ENCODE measurements around the gene COX6A1. TPM values are rescaled to one million over a fixed set of nuclear protein-coding genes. Genes with fewer than 3 reads are reported as not detected.

Gene COX6A1
- total and polyA plus RNA-seq, 8 donors = 187 to 311 (median 215) TPM

DNA sequence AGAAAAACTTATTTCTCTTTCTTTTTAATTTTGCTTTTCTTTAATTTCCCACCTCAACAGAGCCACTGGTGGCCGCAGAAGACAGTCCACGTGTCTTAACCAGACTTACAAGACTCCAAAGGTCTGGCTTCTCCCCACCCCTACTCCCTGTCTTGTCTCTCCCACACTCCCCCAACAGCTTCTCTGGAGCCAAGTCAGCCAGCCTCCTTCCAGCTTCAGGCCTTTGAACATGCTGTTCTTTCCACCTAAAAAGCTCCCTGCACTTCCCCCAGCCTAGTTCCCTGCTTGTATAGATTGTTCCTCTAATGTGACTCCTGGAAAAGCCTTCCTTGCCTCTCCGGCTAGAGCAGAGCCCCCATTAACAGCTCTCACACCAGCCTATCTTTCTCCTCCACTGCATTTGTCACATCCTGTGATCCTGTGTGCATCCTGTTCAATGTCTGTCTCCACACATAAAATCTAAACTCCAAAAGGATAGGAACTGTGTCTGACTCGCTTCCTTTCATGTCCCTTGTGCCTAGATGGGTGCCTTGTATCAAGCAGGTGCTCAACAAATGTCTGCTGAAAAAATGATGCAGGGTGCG lies 50.2 kb downstream of the COX6A1 start:
- Histone ChIP-seq H3K4me3 (no peak overlapping the region), H3K4me1 (no peaks in the 10 kb centered on the region), H3K27ac (no peak overlapping the region), H3K9me3 (no peaks in the 10 kb centered on the region), H3K27me3 (no peaks in the 10 kb centered on the region), H3K36me3 (peaks cover 0 to 12% of the 10 kb centered on the region in 2 donors)
- DNase-seq (no peak), ATAC-seq (no peak)
- intact Hi-C loops (cut with DNase I) = no loop called here
- TF ChIP-seq, protein P1, sequence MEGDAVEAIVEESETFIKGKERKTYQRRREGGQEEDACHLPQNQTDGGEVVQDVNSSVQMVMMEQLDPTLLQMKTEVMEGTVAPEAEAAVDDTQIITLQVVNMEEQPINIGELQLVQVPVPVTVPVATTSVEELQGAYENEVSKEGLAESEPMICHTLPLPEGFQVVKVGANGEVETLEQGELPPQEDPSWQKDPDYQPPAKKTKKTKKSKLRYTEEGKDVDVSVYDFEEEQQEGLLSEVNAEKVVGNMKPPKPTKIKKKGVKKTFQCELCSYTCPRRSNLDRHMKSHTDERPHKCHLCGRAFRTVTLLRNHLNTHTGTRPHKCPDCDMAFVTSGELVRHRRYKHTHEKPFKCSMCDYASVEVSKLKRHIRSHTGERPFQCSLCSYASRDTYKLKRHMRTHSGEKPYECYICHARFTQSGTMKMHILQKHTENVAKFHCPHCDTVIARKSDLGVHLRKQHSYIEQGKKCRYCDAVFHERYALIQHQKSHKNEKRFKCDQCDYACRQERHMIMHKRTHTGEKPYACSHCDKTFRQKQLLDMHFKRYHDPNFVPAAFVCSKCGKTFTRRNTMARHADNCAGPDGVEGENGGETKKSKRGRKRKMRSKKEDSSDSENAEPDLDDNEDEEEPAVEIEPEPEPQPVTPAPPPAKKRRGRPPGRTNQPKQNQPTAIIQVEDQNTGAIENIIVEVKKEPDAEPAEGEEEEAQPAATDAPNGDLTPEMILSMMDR (IDR thresholded peaks at IDR 0.05) = no peak

- no peaks in the 10 kb centered on the region for H3K27me3 ChIP-seq
- H3K4me3 ChIP-seq = no peak overlapping the region
- intact Hi-C loops (cut with DNase I) = no loop called here
- H3K36me3 ChIP-seq = peaks cover 0 to 12% of the 10 kb centered on the region in 2 donors
- DNase-seq (no peak), ATAC-seq (no peak)
- TF ChIP-seq, protein P1 (IDR thresholded peaks at IDR 0.05) = no peak
- no peaks in the 10 kb centered on the region for H3K4me1 ChIP-seq
- no peak overlapping the region for H3K27ac ChIP-seq
- no peaks in the 10 kb centered on the region for H3K9me3 ChIP-seq
Measured at GRCh38 chr12:120489018-120489417, 51.1 kb downstream of the COX6A1 start.

GRCh38 chr12:120490325-120490724 lies 52.4 kb downstream of the COX6A1 start:
- intact Hi-C loops (cut with DNase I) = no loop called here
- H3K27ac ChIP-seq = no peak overlapping the region
- no peaks in the 10 kb centered on the region for H3K27me3 ChIP-seq
- no peaks in the 10 kb centered on the region for H3K9me3 ChIP-seq
- ATAC-seq (no peak), DNase-seq (no peak)
- H3K4me1 ChIP-seq = peaks cover 0 to 5% of the 10 kb centered on the region in 2 donors
- TF ChIP-seq, protein P1 (IDR thresholded peaks at IDR 0.05) = no peak
- no peak overlapping the region for H3K4me3 ChIP-seq
- H3K36me3 ChIP-seq = peaks cover 0 to 12% of the 10 kb centered on the region in 2 donors

Other genes with a start within 250 kb of the COX6A1 start
- 10 to 100 TPM; 69.2 to 89.4 TPM for gene GCN1, start 243.4 kb upstream of the COX6A1 start, total RNA-seq
- gene GCN1, start 243.4 kb upstream of the COX6A1 start, polyA plus RNA-seq (ENCODE audit: insufficient read length in 6 of 6) = 10 to 100 TPM; 51.8 to 66.1 (median 56.0) TPM
- 1,000 to 10,000 TPM; 1,565 to 1,940 TPM for gene RPLP0, start 237.0 kb upstream of the COX6A1 start, total RNA-seq
- 1,000 to 10,000 TPM; 3,134 to 3,748 (median 3,582) TPM for gene RPLP0, start 237.0 kb upstream of the COX6A1 start, polyA plus RNA-seq (ENCODE audit: insufficient read length in 6 of 6)
- 100 to 1,000 TPM in 1 of 2 donors, 10 to 100 TPM in 1; 90.7 to 111 TPM for gene PXN, start 172.4 kb upstream of the COX6A1 start, total RNA-seq
- 10 to 100 TPM; 56.5 to 71.3 (median 64.3) TPM for gene PXN, start 172.4 kb upstream of the COX6A1 start, polyA plus RNA-seq (ENCODE audit: insufficient read length in 6 of 6)
- gene RNU4-2, start 146.2 kb upstream of the COX6A1 start, total RNA-seq = 1,000 to 10,000 TPM; 6,889 to 7,719 TPM
- 10 to 100 TPM in 1 of 6 donors, 1 to 10 TPM in 2, not detected in 3; 1.3 to 14.9 (median 1.5) TPM for gene RNU4-2, start 146.2 kb upstream of the COX6A1 start, polyA plus RNA-seq (ENCODE audit: insufficient read length in 6 of 6)
- gene RNU4-1, start 144.9 kb upstream of the COX6A1 start, total RNA-seq = 1,000 to 10,000 TPM; 3,185 to 3,518 TPM
- 1 to 10 TPM in 1 of 6 donors, not detected in 5; 1.8 TPM for gene RNU4-1, start 144.9 kb upstream of the COX6A1 start, polyA plus RNA-seq (ENCODE audit: insufficient read length in 6 of 6)
- 1 to 10 TPM; 1.7 to 2.3 TPM for gene SIRT4, start 135.8 kb upstream of the COX6A1 start, total RNA-seq
- gene SIRT4, start 135.8 kb upstream of the COX6A1 start, polyA plus RNA-seq (ENCODE audit: insufficient read length in 6 of 6) = 1 to 10 TPM; 2.2 to 3.8 (median 3.0) TPM
- 10 to 100 TPM in 1 of 2 donors, 1 to 10 TPM in 1; 4.7 to 76.9 TPM for gene PLA2G1B, start 110.3 kb upstream of the COX6A1 start, total RNA-seq
- gene PLA2G1B, start 110.3 kb upstream of the COX6A1 start, polyA plus RNA-seq (ENCODE audit: insufficient read length in 6 of 6) = 1 to 10 TPM; 1.1 to 2.4 (median 1.7) TPM
- gene MSI1, start 68.9 kb upstream of the COX6A1 start, total RNA-seq = 1 to 10 TPM in 1 of 2 donors, under 1 TPM in 1; 0.60 to 1.3 TPM
- 10 to 100 TPM; 12.9 to 19.3 (median 17.1) TPM for gene MSI1, start 68.9 kb upstream of the COX6A1 start, polyA plus RNA-seq (ENCODE audit: insufficient read length in 6 of 6)
- 10 to 100 TPM; 21.9 to 29.1 TPM for gene TRIAP1, start 8.3 kb downstream of the COX6A1 start, total RNA-seq
- gene TRIAP1, start 8.3 kb downstream of the COX6A1 start, polyA plus RNA-seq (ENCODE audit: insufficient read length in 6 of 6) = 10 to 100 TPM; 35.1 to 42.4 (median 37.5) TPM
- 10 to 100 TPM; 30.1 TPM for gene GATC, start 8.3 kb downstream of the COX6A1 start, total RNA-seq
- 10 to 100 TPM; 31.0 to 33.3 (median 31.8) TPM for gene GATC, start 8.3 kb downstream of the COX6A1 start, polyA plus RNA-seq (ENCODE audit: insufficient read length in 6 of 6)
- gene SRSF9, start 31.6 kb downstream of the COX6A1 start, total RNA-seq = 100 to 1,000 TPM; 120 to 136 TPM
- gene SRSF9, start 31.6 kb downstream of the COX6A1 start, polyA plus RNA-seq (ENCODE audit: insufficient read length in 6 of 6) = 100 to 1,000 TPM; 192 to 225 (median 202) TPM
- 100 to 1,000 TPM; 342 to 352 TPM for gene DYNLL1, start 58.0 kb downstream of the COX6A1 start, total RNA-seq
- 100 to 1,000 TPM; 352 to 436 (median 384) TPM for gene DYNLL1, start 58.0 kb downstream of the COX6A1 start, polyA plus RNA-seq (ENCODE audit: insufficient read length in 6 of 6)
- gene COQ5, start 91.0 kb downstream of the COX6A1 start, total RNA-seq = 10 to 100 TPM; 23.1 to 27.9 TPM
- 10 to 100 TPM; 44.5 to 58.8 (median 51.9) TPM for gene COQ5, start 91.0 kb downstream of the COX6A1 start, polyA plus RNA-seq (ENCODE audit: insufficient read length in 6 of 6)
- 100 to 1,000 TPM; 208 to 218 TPM for gene RNF10, start 96.2 kb downstream of the COX6A1 start, total RNA-seq
- gene RNF10, start 96.2 kb downstream of the COX6A1 start, polyA plus RNA-seq (ENCODE audit: insufficient read length in 6 of 6) = 100 to 1,000 TPM; 155 to 251 (median 222) TPM
- gene POP5, start 143.3 kb downstream of the COX6A1 start, total RNA-seq = 10 to 100 TPM; 37.9 to 40.6 TPM
- gene POP5, start 143.3 kb downstream of the COX6A1 start, polyA plus RNA-seq (ENCODE audit: insufficient read length in 6 of 6) = 10 to 100 TPM; 41.8 to 52.6 (median 50.3) TPM
- gene CABP1, start 202.5 kb downstream of the COX6A1 start, total RNA-seq = under 1 TPM; 0.37 to 0.38 TPM
- 1 to 10 TPM; 1.9 to 3.7 (median 2.7) TPM for gene CABP1, start 202.5 kb downstream of the COX6A1 start, polyA plus RNA-seq (ENCODE audit: insufficient read length in 6 of 6)
- gene MLEC, start 249.0 kb downstream of the COX6A1 start, total RNA-seq = 100 to 1,000 TPM; 178 to 180 TPM
- 100 to 1,000 TPM; 168 to 209 (median 198) TPM for gene MLEC, start 249.0 kb downstream of the COX6A1 start, polyA plus RNA-seq (ENCODE audit: insufficient read length in 6 of 6)